H1 (cell line): ENCODE measurements around the gene KRTCAP2. TPM values are rescaled to one million over a fixed set of nuclear protein-coding genes. Genes with fewer than 3 reads are reported as not detected.

Experiments used
- CTCF ChIA-PET: fragments of 300-600 bp; sonication (Branson Sonifier 250); formaldehyde crosslinking; loops from one replicate; lab custom pipeline; 2021; ENCODE audit not compliant: partially characterized antibody; lab: Charles Lee
- POLR2A ChIA-PET: fragments of 300-600 bp; sonication (Branson Sonifier 250); formaldehyde crosslinking; loops from one replicate; lab custom pipeline; 2021; ENCODE audit warnings: inconsistent platforms; ENCODE audit not compliant: partially characterized antibody; lab: Charles Lee
- DNase-seq, 2 experiments: peaks; one replicate each; pipeline versions ENCODE4 v3.0.0 to v3.0.0-alpha.2; 2010 to 2022; ENCODE audit warnings: low spot score in 2 of 2, low read depth in 1 of 2, mixed read lengths in 1 of 2
- FAIRE-seq: peaks from 2 replicates; lab custom pipeline; 2011; peaks lifted over from hg19 to GRCh38; lab: Jason Lieb, UNC
- H2AFZ ChIP-seq: 2 replicates; pipeline ENCODE4 v1.8.1; 2012; ENCODE audit warnings: low read length, inconsistent platforms
- H2AK5ac ChIP-seq: 2 replicates; pipeline ENCODE4 v1.6.1; 2013; ENCODE audit warnings: low read depth, low read length
- H2BK120ac ChIP-seq: replicated peaks from 2 replicates; pipeline ENCODE3; 2013; ENCODE audit warnings: low read depth, low read length, inconsistent platforms
- H2BK12ac ChIP-seq: 2 replicates; pipeline ENCODE4 v1.6.1; 2013; ENCODE audit warnings: low read depth, low read length
- H2BK15ac ChIP-seq: 2 replicates; pipeline ENCODE4 v1.6.1; 2013; ENCODE audit warnings: low read length
- H2BK20ac ChIP-seq: 2 replicates; pipeline ENCODE4 v1.6.1; 2013; ENCODE audit warnings: low read length
- H2BK5ac ChIP-seq: 2 replicates; pipeline ENCODE4 v1.6.1; 2013; ENCODE audit warnings: low read depth, low read length
- H3K14ac ChIP-seq: 2 replicates; pipeline ENCODE4 v1.6.1; 2013; ENCODE audit warnings: inconsistent platforms; ENCODE audit not compliant: insufficient read length
- H3K18ac ChIP-seq: 2 replicates; pipeline ENCODE4 v1.6.1; 2013; ENCODE audit warnings: low read length; ENCODE audit errors: extremely low read depth
- H3K23ac ChIP-seq: 2 replicates; pipeline ENCODE4 v1.6.1; 2013; ENCODE audit warnings: inconsistent platforms; ENCODE audit not compliant: insufficient read length
- H3K23me2 ChIP-seq: 2 replicates; pipeline ENCODE4 v1.6.1; 2013; ENCODE audit warnings: low read depth, low read length
- H3K27ac ChIP-seq: 2 replicates; pipeline ENCODE4 v1.6.1; 2011; ENCODE audit warnings: low read depth, low read length, inconsistent platforms
- H3K27me3 ChIP-seq, 4 experiments: replicated peaks in 1 of 4; 1 replicate in 1 of 4; 2 replicates in 3 of 4; pipeline versions ENCODE4 v1.6.1 to v1.8.1; 2011 to 2013; ENCODE audit warnings: low read length in 3 of 4, mild to moderate bottlenecking in 3 of 4, inconsistent platforms in 2 of 4, mixed read lengths in 2 of 4, moderate library complexity in 1 of 4; ENCODE audit not compliant: control insufficient read depth in 3 of 4, insufficient read depth in 3 of 4; ENCODE audit errors: extremely low read depth in 1 of 4
- H3K36me3 ChIP-seq, 4 experiments: 2 replicates each; pipeline versions ENCODE4 v1.6.1 to v1.8.1; 2011 to 2013; ENCODE audit warnings: mild to moderate bottlenecking in 4 of 4, low read length in 3 of 4, moderate library complexity in 2 of 4, control low read depth in 1 of 4, inconsistent platforms in 1 of 4; ENCODE audit not compliant: insufficient read depth in 4 of 4, control insufficient read depth in 2 of 4
- H3K4ac ChIP-seq: replicated peaks from 2 replicates; pipeline ENCODE3; 2013; ENCODE audit warnings: low read length, low read depth, mixed read lengths, inconsistent platforms; ENCODE audit not compliant: insufficient read length
- H3K4me1 ChIP-seq, 4 experiments: replicated peaks in 1 of 4; 1 replicate in 1 of 4; 2 replicates in 3 of 4; pipeline versions ENCODE4 v1.6.1 to v1.8.1; 2011 to 2013; ENCODE audit warnings: low read length in 3 of 4, inconsistent platforms in 2 of 4, mixed read lengths in 1 of 4; ENCODE audit not compliant: insufficient read depth in 4 of 4, control insufficient read depth in 3 of 4
- H3K4me2 ChIP-seq, 2 experiments: 2 replicates each; pipeline versions ENCODE4 v1.6.1 to v1.8.1; 2011 to 2013; ENCODE audit warnings: low read depth in 2 of 2, low read length in 2 of 2, control low read depth in 1 of 2, inconsistent platforms in 1 of 2, mild to moderate bottlenecking in 1 of 2; ENCODE audit not compliant: insufficient read depth in 1 of 2
- H3K4me3 ChIP-seq, 4 experiments: fragments of 200-600, 300-600 bp in 1 of 4; sonication (generic), shearing (Covaris generic), sonication (Bioruptor Twin) in 1 of 4; 2 replicates each; pipeline versions ENCODE4 v1.5.1 to v1.8.1; 2011 to 2016; ENCODE audit warnings: low read length in 4 of 4, low read depth in 3 of 4, control low read depth in 2 of 4, inconsistent platforms in 2 of 4, mild to moderate bottlenecking in 2 of 4, mixed read lengths in 1 of 4, moderate library complexity in 1 of 4; ENCODE audit not compliant: insufficient read depth in 2 of 4; ENCODE audit errors: extremely low read depth in 1 of 4
- H3K56ac ChIP-seq: replicated peaks from 2 replicates; pipeline ENCODE3; 2013; ENCODE audit warnings: low read depth, mild to moderate bottlenecking, mixed read lengths, low read length, inconsistent platforms; ENCODE audit not compliant: insufficient read length
- H3K79me1 ChIP-seq: 2 replicates; pipeline ENCODE4 v1.6.1; 2013; ENCODE audit warnings: low read depth, low read length, control low read depth
- H3K79me2 ChIP-seq, 2 experiments: 2 replicates each; pipeline versions ENCODE4 v1.6.1 to v1.8.1; 2012 to 2013; ENCODE audit warnings: low read length in 2 of 2, mild to moderate bottlenecking in 2 of 2, inconsistent platforms in 1 of 2; ENCODE audit not compliant: insufficient read depth in 2 of 2, control insufficient read depth in 1 of 2
- H3K9ac ChIP-seq, 4 experiments: replicated peaks in 1 of 4; 1 replicate in 1 of 4; 2 replicates in 3 of 4; pipeline versions ENCODE4 v1.6.1 to v1.8.1; 2011 to 2013; ENCODE audit warnings: low read depth in 3 of 4, low read length in 3 of 4, control low read depth in 2 of 4, mild to moderate bottlenecking in 2 of 4, moderate library complexity in 2 of 4, inconsistent platforms in 1 of 4; ENCODE audit errors: extremely low read depth in 1 of 4
- H3K9me3 ChIP-seq, 2 experiments: 2 replicates each; pipeline versions ENCODE4 v1.6.1 to v1.8.1; 2012 to 2013; ENCODE audit warnings: mild to moderate bottlenecking in 2 of 2, moderate library complexity in 2 of 2, control low read depth in 1 of 2, inconsistent platforms in 1 of 2, low read depth in 1 of 2, low read length in 1 of 2, mixed read lengths in 1 of 2; ENCODE audit not compliant: insufficient read depth in 2 of 2
- H4K20me1 ChIP-seq, 2 experiments: replicated peaks in 1 of 2; 2 replicates each; pipeline versions ENCODE3 to v1.8.1; 2011 to 2013; ENCODE audit warnings: inconsistent platforms in 2 of 2, low read length in 2 of 2, mild to moderate bottlenecking in 1 of 2; ENCODE audit not compliant: insufficient read depth in 2 of 2, control insufficient read depth in 1 of 2
- H4K5ac ChIP-seq: 2 replicates; pipeline ENCODE4 v1.6.1; 2013; ENCODE audit warnings: low read length, low read depth, mixed read lengths, inconsistent platforms; ENCODE audit not compliant: insufficient read length
- H4K8ac ChIP-seq: 2 replicates; pipeline ENCODE4 v1.8.0; 2013; ENCODE audit warnings: mild to moderate bottlenecking, moderate library complexity, low read length, inconsistent platforms; ENCODE audit not compliant: insufficient read depth; ENCODE audit errors: extremely low read depth
- H4K91ac ChIP-seq: replicated peaks from 2 replicates; pipeline ENCODE3; 2013; ENCODE audit warnings: low read length, mixed read lengths, inconsistent platforms; ENCODE audit not compliant: insufficient read length
- ATF2 ChIP-seq: IDR thresholded peaks from 2 replicates; pipeline ENCODE4 v1.6.1; 2012; ENCODE audit warnings: low read length, inconsistent platforms
- BACH1 ChIP-seq: IDR thresholded peaks from 2 replicates; pipeline ENCODE4 v1.6.1; 2012; ENCODE audit warnings: low read length, improper control_type of control experiment
- E2F6 ChIP-seq: IDR thresholded peaks from 2 replicates; pipeline ENCODE4 v1.6.1; 2012; ENCODE audit warnings: inconsistent platforms
- GTF2F1 ChIP-seq: IDR thresholded peaks from 2 replicates; pipeline ENCODE4 v1.6.1; 2012; ENCODE audit warnings: low read depth, low read length, improper control_type of control experiment, borderline replicate concordance
- JUND ChIP-seq: IDR thresholded peaks from 2 replicates; pipeline ENCODE4 v1.6.1; 2011; ENCODE audit warnings: mild to moderate bottlenecking, improper control_type of control experiment, low read length
- POLR2A ChIP-seq, 2 experiments: IDR thresholded peaks; 1 replicate in 1 of 2; 2 replicates in 1 of 2; pipeline ENCODE4 v1.6.1; 2011; ENCODE audit warnings: low read depth in 2 of 2, low read length in 2 of 2, mild to moderate bottlenecking in 2 of 2; ENCODE audit errors: control extremely low read depth in 1 of 2
- SP2 ChIP-seq: IDR thresholded peaks from 2 replicates; pipeline ENCODE4 v1.6.1; 2012; ENCODE audit warnings: mild to moderate bottlenecking, low read length, inconsistent platforms
- TAF1 ChIP-seq: IDR thresholded peaks from 2 replicates; pipeline ENCODE4 v1.6.1; 2011; ENCODE audit warnings: mild to moderate bottlenecking, low read depth, low read length
- whole genome bisulfite sequencing, 2 experiments: shearing (Covaris generic) in 1 of 2; methylation state at CpG; one replicate each; pipeline versions ENCODE4 v1.1.6 to v1.1.7; 2013 to 2015; ENCODE audit warnings: low lambda C conversion rate in 2 of 2, mixed read lengths in 2 of 2, inconsistent platforms in 1 of 2, low coverage in 1 of 2, missing lambda C conversion rate in 1 of 2; ENCODE audit not compliant: insufficient replicate concordance in 2 of 2, insufficient coverage in 1 of 2, insufficient read length in 1 of 2; ENCODE audit errors: extremely low coverage in 1 of 2, missing lambda C conversion rate in 1 of 2; 5-methylcytosine and 5-hydroxymethylcytosine counted together
- polyA plus RNA-seq, 7 experiments: library from polyadenylated mRNA; depleted of rRNA in 3 of 7; stranded (reverse) in 5 of 7; unstranded in 2 of 7; fragments of >200 nt in 5 of 7; fragments of 200-250 nt in 2 of 7; gene quantifications; 1 replicate in 5 of 7; 2 replicates in 1 of 7; 4 replicates in 1 of 7; pipeline versions ENCODE4 v1.2.1 to v1.2.3, GENCODE V29; 2011 to 2013; ENCODE audit warnings: missing spikeins in 2 of 7, mixed read lengths in 2 of 7
- total RNA-seq: library from RNA; stranded (reverse); fragmentation: NEBNext Ultra II Directional; extraction: Animal tissue kit (Norgen Biotek cat#: 25700); gene quantifications from 2 replicates; pipeline ENCODE4 v1.2.1, GENCODE V29; 2021

Gene KRTCAP2
- total and polyA plus RNA-seq, 2 of the 8 experiments (the other 6 are each of a cell fraction or from before 2014, with no cell fraction given) = 146 to 317 TPM

- 0 out of 2 replicates have a peak overlapping the region, but pooled peaks have one; percentile 69 for H2BK5ac ChIP-seq
- no peak overlapping the region for H2BK20ac ChIP-seq
- H3K4me1 ChIP-seq = peaks cover 0 to 18% (median 8%) of the 10 kb centered on the region in 4 experiments; a peak in 5 of 7 replicates
- peak overlapping the region; percentile 67 to 89 (median 85); a peak in 5 of 8 replicates for H3K4me3 ChIP-seq
- H3K18ac ChIP-seq = no peak overlapping the region
- H3K14ac ChIP-seq = no peak overlapping the region
- TF ChIP-seq POLR2A (IDR thresholded peaks at IDR 0.05; ENCODE audit: control extremely low read depth in 1 of 2, low read depth in 2 of 2, low read length in 2 of 2) = no peak
- TF ChIP-seq E2F6 = no peak
- TF ChIP-seq ATF2 = no peak
- no peak for TF ChIP-seq SP2
- TF ChIP-seq GTF2F1 = no peak
- TF ChIP-seq TAF1 = no peak
- TF ChIP-seq JUND = no peak
- TF ChIP-seq BACH1 = no peak
- no peak overlapping the region for H4K91ac ChIP-seq
- no peak overlapping the region for H2AK5ac ChIP-seq
- H3K27ac ChIP-seq = no peak overlapping the region
- ChIA-PET POLR2A (interaction anchor here (0.6 to 2.4 kb wide), 10 partner anchors 7 to 57 kb away, joined by 3 to 14 read pairs (median 4); partner anchors contain the start of gene KRTCAP2), CTCF (interaction anchor here (0.6 to 14.2 kb wide), 13 partner anchors 9 to 113 kb away, joined by 3 to 187 read pairs (median 4); partner anchors contain the start of genes KRTCAP2 and TRIM46)
- H3K4me2 ChIP-seq = peak overlapping the region; percentile 79 to 86
- H4K20me1 ChIP-seq = no peaks in the 10 kb centered on the region
- peak overlapping the region; percentile 49 for H4K5ac ChIP-seq
- H3K9ac ChIP-seq = peak overlapping the region in 1 of 4 experiments; percentile 54; a peak in 1 of 7 replicates
- H2AFZ ChIP-seq = no peak overlapping the region
- peaks cover 11% of the 10 kb centered on the region; the same call in 1 of the 2 replicates for H3K23me2 ChIP-seq
- H3K79me2 ChIP-seq = peaks cover 0 to 2% of the 10 kb centered on the region in 2 experiments; a peak in 1 of 4 replicates
- no peaks in the 10 kb centered on the region for H3K27me3 ChIP-seq
- H2BK12ac ChIP-seq = 0 out of 2 replicates have a peak overlapping the region, but pooled peaks have one; percentile 7
- FAIRE-seq (no peak), DNase-seq (no peak)
- peak overlapping the region; percentile 36; the same call in 1 of the 2 replicates for H2BK15ac ChIP-seq
- H2BK120ac ChIP-seq = no peak overlapping the region
- H3K4ac ChIP-seq = no peak overlapping the region
- H3K23ac ChIP-seq = no peak overlapping the region
- no peak overlapping the region for H3K56ac ChIP-seq
- no peaks in the 10 kb centered on the region; a peak in 2 of 8 replicates for H3K36me3 ChIP-seq
- 83% methylated on average over 6 of the region's 6 CpGs; no CpG with 5 or more reads in 1 of the 2 experiments for WGBS, 2 experiments
- H3K9me3 ChIP-seq = no peaks in the 10 kb centered on the region
- H4K8ac ChIP-seq = no peak overlapping the region
- no peaks in the 10 kb centered on the region; the same call in 1 of the 2 replicates for H3K79me1 ChIP-seq
These were observed 35.8 kb downstream of the KRTCAP2 start for GRCh38 chr1:155137154-155137949.
